Measurements from ENCODE around the gene RALGAPA1. TPM values are rescaled to one million over a fixed set of nuclear protein-coding genes. Genes with fewer than 3 reads are reported as not detected.

RALGAPA1 gene
- total RNA-seq, 4 donors from 2014 or later: 81.9 to 113 (median 99.6) TPM

DNA sequence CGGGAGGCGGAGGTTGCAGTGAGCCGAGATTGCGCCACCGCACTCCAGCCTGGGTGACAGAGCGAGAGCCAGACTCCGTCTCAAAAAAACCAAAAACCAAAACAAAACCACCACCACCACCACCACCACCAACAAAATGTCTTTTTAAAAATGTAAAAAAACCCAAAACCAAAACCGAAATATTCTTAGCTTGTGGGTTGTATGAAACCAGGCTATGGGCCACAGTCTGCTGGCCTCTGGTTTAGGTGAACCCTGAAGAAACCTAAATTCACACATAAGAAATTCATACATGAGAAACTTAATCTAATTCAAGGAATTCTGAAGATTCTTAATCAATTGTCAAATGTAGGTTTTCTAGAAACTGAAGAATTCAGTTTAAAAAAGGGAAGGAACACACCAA, 237.5 kb downstream of the RALGAPA1 start:
- no peak overlapping the region for H3K27ac ChIP-seq
- peaks cover 0 to 35% (median 0%) of the 10 kb centered on the region in 3 donors for H3K36me3 ChIP-seq
- H3K9me3 ChIP-seq: no peaks in the 10 kb centered on the region
- 97 to 98% methylated on average over 8 of the region's 8 CpGs for WGBS, 2 donors
- H3K4me1 ChIP-seq: no peaks in the 10 kb centered on the region
- DNase-seq (ENCODE audit: low spot score in 2 of 2): no peak
- no peak overlapping the region for H3K4me3 ChIP-seq
- no peaks in the 10 kb centered on the region for H3K27me3 ChIP-seq
- no peak for TF ChIP-seq CTCF (IDR thresholded peaks at IDR 0.05)
- no peak for TF ChIP-seq POLR2A (IDR thresholded peaks at IDR 0.05)
- no peak for TF ChIP-seq EP300 (IDR thresholded peaks at IDR 0.05)

DNA sequence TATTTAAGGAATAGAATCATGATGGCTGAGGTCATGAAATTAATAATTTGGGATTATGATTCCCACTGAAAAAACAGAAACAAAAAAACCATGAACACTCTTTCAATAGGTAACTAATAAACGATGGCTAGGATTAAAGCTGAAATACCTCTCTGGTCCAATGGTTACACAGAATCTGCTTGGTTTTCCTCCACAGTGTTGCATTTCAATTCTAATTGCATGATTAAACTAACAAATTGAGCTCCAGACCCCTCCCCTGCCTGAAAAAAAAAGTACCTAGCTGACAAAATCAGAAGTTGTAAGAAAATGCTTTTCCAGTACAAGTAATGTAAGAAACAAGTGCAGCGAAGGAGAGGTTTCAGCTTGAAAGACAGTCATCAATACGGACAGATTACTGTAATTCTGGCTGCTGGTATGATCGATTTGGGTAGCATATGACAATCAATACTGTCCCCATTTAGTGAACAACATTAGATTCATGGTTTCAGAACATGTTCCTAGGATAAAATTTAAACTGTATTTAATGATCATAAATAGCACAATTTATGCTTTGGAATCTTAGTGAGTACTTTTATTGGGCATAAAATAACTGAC, 243.1 kb downstream of the RALGAPA1 start:
- no peak for DNase-seq (ENCODE audit: low spot score in 2 of 2)
- Histone ChIP-seq H3K4me3 (no peak overlapping the region), H3K9me3 (no peaks in the 10 kb centered on the region), H3K27me3 (no peaks in the 10 kb centered on the region), H3K36me3 (peaks cover 0 to 21% (median 0%) of the 10 kb centered on the region in 3 donors), H3K27ac (no peak overlapping the region), H3K4me1 (no peaks in the 10 kb centered on the region)
- TF ChIP-seq CTCF (IDR thresholded peaks at IDR 0.05) (no peak), POLR2A (IDR thresholded peaks at IDR 0.05) (no peak), EP300 (IDR thresholded peaks at IDR 0.05) (no peak)
- WGBS, 2 donors: 93 to 98% methylated on average over 4 of the region's 4 CpGs

- Histone ChIP-seq H3K4me1 (no peaks in the 10 kb centered on the region), H3K27me3 (no peaks in the 10 kb centered on the region), H3K27ac (no peak overlapping the region), H3K36me3 (peaks cover 0 to 10% (median 0%) of the 10 kb centered on the region in 3 donors), H3K9me3 (no peaks in the 10 kb centered on the region), H3K4me3 (no peak overlapping the region)
- TF ChIP-seq CTCF (IDR thresholded peaks at IDR 0.05) (no peak), POLR2A (IDR thresholded peaks at IDR 0.05) (no peak), EP300 (IDR thresholded peaks at IDR 0.05) (no peak)
- DNase-seq (ENCODE audit: low spot score in 2 of 2): no peak
- 37 to 41% methylated on average over 2 of the region's 2 CpGs for WGBS, 2 donors
These were observed 250.4 kb downstream of the RALGAPA1 start for GRCh38 chr14:35558680-35559079.

GRCh38 chr14:35557221-35557747, 251.8 kb downstream of the RALGAPA1 start:
- peaks cover 0 to 3% (median 0%) of the 10 kb centered on the region in 3 donors for H3K36me3 ChIP-seq
- no peaks in the 10 kb centered on the region for H3K9me3 ChIP-seq
- H3K27me3 ChIP-seq: no peaks in the 10 kb centered on the region
- H3K27ac ChIP-seq: no peak overlapping the region
- TF ChIP-seq CTCF (IDR thresholded peaks at IDR 0.05) (no peak), EP300 (IDR thresholded peaks at IDR 0.05) (no peak)
- no peak overlapping the region for H3K4me3 ChIP-seq
- no peak for DNase-seq (ENCODE audit: low spot score in 2 of 2)
- no peaks in the 10 kb centered on the region for H3K4me1 ChIP-seq

GRCh38 chr14:35556548-35556947, 252.5 kb downstream of the RALGAPA1 start:
- WGBS, 2 donors: 83 to 92% methylated on average over 1 of the region's 1 CpG
- no peak overlapping the region for H3K4me3 ChIP-seq
- no peaks in the 10 kb centered on the region for H3K27me3 ChIP-seq
- H3K9me3 ChIP-seq: no peaks in the 10 kb centered on the region
- no peak overlapping the region for H3K27ac ChIP-seq
- no peak for DNase-seq (ENCODE audit: low spot score in 2 of 2)
- no peaks in the 10 kb centered on the region for H3K4me1 ChIP-seq
- no peak for TF ChIP-seq POLR2A (IDR thresholded peaks at IDR 0.05)
- TF ChIP-seq CTCF (IDR thresholded peaks at IDR 0.05): no peak
- peaks cover 0 to 3% (median 0%) of the 10 kb centered on the region in 3 donors for H3K36me3 ChIP-seq
